Hepatocyte (in vitro differentiated cells): ENCODE results near the gene NDUFS7. TPM values are rescaled to one million over a fixed set of nuclear protein-coding genes. Genes with fewer than 3 reads are reported as not detected.
A peak's percentile ranks its signal among the peaks of the same experiment; 100 is the strongest.
"Not testable (repeated sequence)": the region's sequence is repeated elsewhere in the genome, so short reads cannot be mapped to it uniquely, and the experiment has no call there.

Experiments used
- DNase-seq: peaks from one replicate; pipeline ENCODE4 v3.0.0-alpha.2; 2016; ENCODE audit warnings: low spot score
- H2AFZ ChIP-seq: fragments of 200-600 bp; sonication (generic); 2 replicates; pipeline ENCODE4 v1.6.0; 2016; ENCODE audit warnings: antibody characterized with exemption, mild to moderate bottlenecking
- H3K27ac ChIP-seq: fragments of 200-600 bp; sonication (generic); 2 replicates; pipeline ENCODE4 v1.5.1; 2016; ENCODE audit warnings: mild to moderate bottlenecking
- H3K27me3 ChIP-seq: fragments of 200-600 bp; sonication (generic); 2 replicates; pipeline ENCODE4 v1.6.1; 2016
- H3K36me3 ChIP-seq: fragments of 200-600 bp; sonication (generic); replicated peaks from 2 replicates; pipeline ENCODE4 v1.5.1; 2016; ENCODE audit warnings: low read depth; ENCODE audit not compliant: insufficient read depth
- H3K4me1 ChIP-seq: fragments of 200-600 bp; sonication (generic); 2 replicates; pipeline ENCODE4 v1.5.1; 2016; ENCODE audit warnings: mild to moderate bottlenecking, moderate library complexity; ENCODE audit not compliant: insufficient read depth
- H3K4me2 ChIP-seq: fragments of 200-600 bp; sonication (generic); 2 replicates; pipeline ENCODE4 v1.6.0; 2016
- H3K4me3 ChIP-seq: fragments of 200-600 bp; sonication (generic); 2 replicates; pipeline ENCODE4 v1.5.1; 2016; ENCODE audit warnings: mild to moderate bottlenecking
- H3K79me2 ChIP-seq: fragments of 200-600 bp; sonication (generic); 2 replicates; pipeline ENCODE4 v1.6.0; 2017; ENCODE audit warnings: mild to moderate bottlenecking
- H3K9me2 ChIP-seq: fragments of 200-600 bp; sonication (generic); replicated peaks from 2 replicates; pipeline ENCODE4 v1.6.0; 2017; ENCODE audit warnings: mild to moderate bottlenecking; ENCODE audit not compliant: insufficient read depth
- H3K9me3 ChIP-seq: fragments of 200-600 bp; sonication (generic); 2 replicates; pipeline ENCODE4 v1.5.1; 2016; ENCODE audit warnings: low read depth, mild to moderate bottlenecking
- H4K20me1 ChIP-seq: fragments of 200-600 bp; sonication (generic); 2 replicates; pipeline ENCODE4 v1.6.0; 2016; ENCODE audit warnings: mild to moderate bottlenecking; ENCODE audit not compliant: insufficient read depth, poor library complexity, severe bottlenecking
- CTCF ChIP-seq: fragments of 200-600 bp; sonication (generic); IDR thresholded peaks from 2 replicates; pipeline ENCODE4 v1.5.1; 2016; ENCODE audit warnings: antibody characterized with exemption, mild to moderate bottlenecking; ENCODE audit not compliant: poor library complexity
- EZH2 ChIP-seq: fragments of 200-600 bp; sonication (generic); IDR thresholded peaks from 2 replicates; pipeline ENCODE4 v1.6.1; 2016; ENCODE audit warnings: antibody characterized with exemption, mild to moderate bottlenecking, borderline replicate concordance
- EZH2phosphoT487 ChIP-seq: fragments of 200-600 bp; sonication (generic); IDR thresholded peaks from one replicate; pipeline ENCODE4 v1.6.1; 2018; ENCODE audit warnings: antibody characterized with exemption, mild to moderate bottlenecking, low read depth, moderate library complexity; ENCODE audit not compliant: unreplicated experiment, severe bottlenecking
- WGBS: methylation state at CpG from one replicate; pipeline ENCODE4 v1.1.6; 2016; ENCODE audit warnings: low lambda C conversion rate; ENCODE audit errors: missing lambda C conversion rate; 5-methylcytosine and 5-hydroxymethylcytosine counted together
- polyA plus RNA-seq: library from polyadenylated mRNA; unstranded; fragments of >200 nt; fragmentation: Nextera tagmentation; extraction: Ambion mirVana; gene quantifications from 2 replicates; pipeline ENCODE4 v1.2.1, GENCODE V29; 2016
- total RNA-seq: library from RNA; depleted of rRNA; stranded (reverse); fragments of >200 nt; gene quantifications from 2 replicates; pipeline ENCODE4 v1.2.3, GENCODE V29; 2014

NDUFS7 gene
- total and polyA plus RNA-seq, 2 experiments from 2014 or later: 81.6 to 276 TPM

- Histone ChIP-seq H3K9me3 (no peaks in the 10 kb centered on the region), H2AFZ (no peak overlapping the region), H3K4me1 (peaks cover 9% of the 10 kb centered on the region), H3K27ac (peak overlapping the region; percentile 95), H3K4me3 (peak overlapping the region; percentile 59), H3K4me2 (peak overlapping the region; percentile 98), H3K27me3 (no peaks in the 10 kb centered on the region), H3K79me2 (peaks cover 28% of the 10 kb centered on the region), H4K20me1 (peaks cover 41% of the 10 kb centered on the region), H3K9me2 (no peaks in the 10 kb centered on the region), H3K36me3 (no peaks in the 10 kb centered on the region)
- WGBS: 3% methylated on average over 14 of the region's 26 CpGs
- peak; percentile 39 for DNase-seq
- no peak for TF ChIP-seq CTCF
- TF ChIP-seq EZH2phosphoT487: no peak
- no peak for TF ChIP-seq EZH2
Observed at GRCh38 chr19:1438933-1439354, 55.2 kb downstream of the NDUFS7 start.

GRCh38 chr19:1439525-1440417, 56.1 kb downstream of the NDUFS7 start:
- H3K4me3 ChIP-seq: peak overlapping the region; percentile 59
- not testable (repeated sequence) for H3K9me2 ChIP-seq

GRCh38 chr19:1440418-1440801, 56.7 kb downstream of the NDUFS7 start:
- DNase-seq: no peak
- TF ChIP-seq EZH2 (no peak), CTCF (no peak), EZH2phosphoT487 (no peak)
- peaks cover 28% of the 10 kb centered on the region for H3K79me2 ChIP-seq
- peaks cover 41% of the 10 kb centered on the region for H4K20me1 ChIP-seq
- no peaks in the 10 kb centered on the region for H3K9me2 ChIP-seq
- WGBS: 94% methylated on average over 14 of the region's 15 CpGs
- no peaks in the 10 kb centered on the region for H3K36me3 ChIP-seq
- H3K27ac ChIP-seq: no peak overlapping the region
- peaks cover 17% of the 10 kb centered on the region for H3K4me1 ChIP-seq
- H3K27me3 ChIP-seq: peaks cover 2% of the 10 kb centered on the region
- H2AFZ ChIP-seq: no peak overlapping the region
- no peak overlapping the region for H3K4me3 ChIP-seq
- H3K4me2 ChIP-seq: peak overlapping the region; percentile 98
- H3K9me3 ChIP-seq: no peaks in the 10 kb centered on the region

More at GRCh38 chr19:1439525-1440417, 56.1 kb downstream of the NDUFS7 start:
- H3K79me2 ChIP-seq: peaks cover 28% of the 10 kb centered on the region
- H3K27me3 ChIP-seq, DNase-seq, H2AFZ ChIP-seq, H3K27ac ChIP-seq, H3K36me3 ChIP-seq, H3K9me3 ChIP-seq: not testable (repeated sequence)
- peak overlapping the region; percentile 98 for H3K4me2 ChIP-seq
- peaks cover 41% of the 10 kb centered on the region for H4K20me1 ChIP-seq
- 85% methylated on average over 57 of the region's 57 CpGs for WGBS
- H3K4me1 ChIP-seq: peaks cover 14% of the 10 kb centered on the region

GRCh38 chr19:1441022-1441426, 57.3 kb downstream of the NDUFS7 start:
- Histone ChIP-seq H3K4me3 (no peak overlapping the region), H3K4me1 (peaks cover 19% of the 10 kb centered on the region), H3K27ac (no peak overlapping the region), H4K20me1 (peaks cover 41% of the 10 kb centered on the region), H3K27me3 (peaks cover 4% of the 10 kb centered on the region), H3K9me2 (no peaks in the 10 kb centered on the region), H2AFZ (no peak overlapping the region), H3K36me3 (no peaks in the 10 kb centered on the region), H3K9me3 (no peaks in the 10 kb centered on the region), H3K79me2 (peaks cover 28% of the 10 kb centered on the region), H3K4me2 (no peak overlapping the region)
- no peak for DNase-seq
- TF ChIP-seq EZH2 (no peak), CTCF (no peak), EZH2phosphoT487 (no peak)
- 94% methylated on average over 8 of the region's 9 CpGs for WGBS
